GM19463 (cell line): ENCODE results near the gene ABCA4.
"Not testable (repeated sequence)": the region's sequence is repeated elsewhere in the genome, so short reads cannot be mapped to it uniquely, and the experiment has no call there.

Experiments used
- ATAC-seq: cut with Tn5 transposase; IDR thresholded peaks from one replicate; pipeline ENCODE4 v1.9.1; 2021; ENCODE audit warnings: mild to moderate bottlenecking, moderate library complexity; ENCODE audit not compliant: unreplicated experiment

Gene ABCA4

GRCh38 chr1:94120991-94121390, at the start of gene ABCA4:
ABCA4 (minus strand) TSS chr1:94121148; CDS start chr1:94121045, 103 bp downstream.
- ATAC-seq = no peak

- no peak for ATAC-seq
Measured at GRCh38 chr1:94169126-94169525, 48.2 kb upstream of the ABCA4 start.

- ATAC-seq = no peak
Measured at GRCh38 chr1:94165843-94166242, 44.9 kb upstream of the ABCA4 start.

GRCh38 chr1:94164885-94165284, 43.9 kb upstream of the ABCA4 start:
- not testable (repeated sequence) for ATAC-seq

- not testable (repeated sequence) for ATAC-seq
Measured at GRCh38 chr1:94164121-94164520, 43.2 kb upstream of the ABCA4 start.

- not testable (repeated sequence) for ATAC-seq
Measured at GRCh38 chr1:94163249-94163648, 42.3 kb upstream of the ABCA4 start.

GRCh38 chr1:94160811-94161210, 39.9 kb upstream of the ABCA4 start:
- ATAC-seq = no peak

- ATAC-seq = no peak
Measured at GRCh38 chr1:94156096-94156625, 35.2 kb upstream of the ABCA4 start.

GRCh38 chr1:94154989-94155388, 34.0 kb upstream of the ABCA4 start:
- no peak for ATAC-seq

- no peak for ATAC-seq
Measured at GRCh38 chr1:94153133-94153532, 32.2 kb upstream of the ABCA4 start.

GRCh38 chr1:94149166-94149565, 28.2 kb upstream of the ABCA4 start:
- not testable (repeated sequence) for ATAC-seq

- no peak for ATAC-seq
Measured at GRCh38 chr1:94146273-94146672, 25.3 kb upstream of the ABCA4 start.

GRCh38 chr1:94144836-94145235, 23.9 kb upstream of the ABCA4 start:
- no peak for ATAC-seq

- no peak for ATAC-seq
Measured at GRCh38 chr1:94143809-94144176, 22.8 kb upstream of the ABCA4 start.

GRCh38 chr1:94143173-94143808, 22.3 kb upstream of the ABCA4 start:
- no peak for ATAC-seq

- no peak for ATAC-seq
Measured at GRCh38 chr1:94142583-94142982, 21.6 kb upstream of the ABCA4 start.

- ATAC-seq = no peak
Measured at GRCh38 chr1:94142022-94142421, 21.1 kb upstream of the ABCA4 start.

GRCh38 chr1:94132111-94132510, 11.2 kb upstream of the ABCA4 start:
- ATAC-seq = no peak

- no peak for ATAC-seq
Measured at GRCh38 chr1:94130851-94131595, 10.1 kb upstream of the ABCA4 start.

GRCh38 chr1:94126651-94127050, 5.7 kb upstream of the ABCA4 start:
- ATAC-seq = no peak

- ATAC-seq = no peak
Measured at GRCh38 chr1:94125551-94126514, 4.9 kb upstream of the ABCA4 start.
